Breast epithelium (tissue), 3 donors: ENCODE data around the gene FASTK.

Experiments used
- POLR2A ChIP-seq: fragments of 450-650 bp; IDR thresholded peaks from one replicate; pipeline ENCODE4 v1.6.1; 2016; ENCODE audit warnings: antibody characterized with exemption, mild to moderate bottlenecking, moderate library complexity
- TF ChIP-seq, protein P1 (sequence below), 3 donors: fragments of 450-650 bp; IDR thresholded peaks; one replicate each; pipeline ENCODE4 v1.5.1; 2016 to 2017; ENCODE audit warnings: antibody characterized with exemption in 3 of 3, mild to moderate bottlenecking in 3 of 3, moderate library complexity in 3 of 3

DNA sequence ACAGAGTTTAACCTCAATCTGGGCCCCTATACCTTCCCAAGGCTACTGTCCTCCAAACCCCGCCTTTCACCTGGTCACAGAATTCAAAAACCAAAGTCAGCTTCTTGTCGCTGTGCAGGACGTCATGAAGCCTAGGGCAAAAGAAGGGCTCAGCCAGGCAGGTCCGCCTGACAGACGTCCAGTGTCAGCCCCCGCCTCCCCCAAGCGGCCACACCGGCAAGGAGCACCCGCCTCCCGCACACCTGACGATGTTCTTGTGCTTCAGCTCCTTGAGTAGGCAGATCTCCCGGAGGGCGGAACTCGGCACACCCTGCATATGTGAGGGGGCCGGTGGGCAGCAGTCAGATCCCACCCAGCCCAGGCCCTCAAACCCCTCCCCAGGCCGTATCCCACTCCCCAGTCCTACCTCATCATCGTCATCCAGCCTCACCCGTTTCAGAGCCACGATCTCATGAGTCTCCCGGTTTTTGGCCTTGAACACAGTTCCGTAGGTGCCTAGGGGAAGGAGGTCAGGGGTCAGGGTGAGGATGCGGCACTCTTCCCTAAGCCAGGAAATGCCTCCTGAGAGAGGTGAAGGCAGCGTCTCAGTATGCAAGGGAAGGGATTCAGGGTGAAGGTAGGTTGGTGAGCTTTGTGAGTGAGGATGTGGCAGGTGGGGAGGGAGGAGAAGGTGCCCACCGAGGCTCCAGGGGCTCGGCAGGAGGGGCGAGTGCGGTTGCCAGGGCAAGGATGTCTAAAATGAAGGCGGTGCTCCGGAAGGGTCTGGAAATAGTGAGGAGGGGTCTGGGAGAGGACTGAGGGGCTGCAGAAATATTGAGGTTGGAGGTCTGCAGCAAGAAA is 23.7 kb downstream of the FASTK start:
- TF ChIP-seq, protein P1, sequence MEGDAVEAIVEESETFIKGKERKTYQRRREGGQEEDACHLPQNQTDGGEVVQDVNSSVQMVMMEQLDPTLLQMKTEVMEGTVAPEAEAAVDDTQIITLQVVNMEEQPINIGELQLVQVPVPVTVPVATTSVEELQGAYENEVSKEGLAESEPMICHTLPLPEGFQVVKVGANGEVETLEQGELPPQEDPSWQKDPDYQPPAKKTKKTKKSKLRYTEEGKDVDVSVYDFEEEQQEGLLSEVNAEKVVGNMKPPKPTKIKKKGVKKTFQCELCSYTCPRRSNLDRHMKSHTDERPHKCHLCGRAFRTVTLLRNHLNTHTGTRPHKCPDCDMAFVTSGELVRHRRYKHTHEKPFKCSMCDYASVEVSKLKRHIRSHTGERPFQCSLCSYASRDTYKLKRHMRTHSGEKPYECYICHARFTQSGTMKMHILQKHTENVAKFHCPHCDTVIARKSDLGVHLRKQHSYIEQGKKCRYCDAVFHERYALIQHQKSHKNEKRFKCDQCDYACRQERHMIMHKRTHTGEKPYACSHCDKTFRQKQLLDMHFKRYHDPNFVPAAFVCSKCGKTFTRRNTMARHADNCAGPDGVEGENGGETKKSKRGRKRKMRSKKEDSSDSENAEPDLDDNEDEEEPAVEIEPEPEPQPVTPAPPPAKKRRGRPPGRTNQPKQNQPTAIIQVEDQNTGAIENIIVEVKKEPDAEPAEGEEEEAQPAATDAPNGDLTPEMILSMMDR (IDR thresholded peaks at IDR 0.05) = no peak
- TF ChIP-seq POLR2A = no peak
